NB4 (cell line): Measurements from ENCODE around the gene KLHL3.

ENCODE experiments used
- DNase-seq: peaks from one replicate; pipeline ENCODE4 v3.0.0; 2010; ENCODE audit warnings: low read depth
- H3K4me3 ChIP-seq: one replicate; pipeline ENCODE4 v1.5.1; 2011; ENCODE audit warnings: mild to moderate bottlenecking, low read depth, low read length, moderate library complexity
- MYC ChIP-seq: IDR thresholded peaks from 2 replicates; pipeline ENCODE4 v1.6.1; 2011; ENCODE audit warnings: low read depth, low read length
- POLR2A ChIP-seq: IDR thresholded peaks from 2 replicates; pipeline ENCODE4 v1.6.1; 2011; ENCODE audit warnings: mild to moderate bottlenecking; ENCODE audit not compliant: insufficient read length; ENCODE audit errors: extremely low read depth
- TF ChIP-seq, protein P1 (sequence below): IDR thresholded peaks from one replicate; pipeline ENCODE4 v1.5.1; 2012; ENCODE audit warnings: low read depth, low read length
- TF ChIP-seq, protein P2 (sequence below): IDR thresholded peaks from 2 replicates; pipeline ENCODE4 v1.6.1; 2011; ENCODE audit warnings: low read depth, low read length

The KLHL3 gene

DNA sequence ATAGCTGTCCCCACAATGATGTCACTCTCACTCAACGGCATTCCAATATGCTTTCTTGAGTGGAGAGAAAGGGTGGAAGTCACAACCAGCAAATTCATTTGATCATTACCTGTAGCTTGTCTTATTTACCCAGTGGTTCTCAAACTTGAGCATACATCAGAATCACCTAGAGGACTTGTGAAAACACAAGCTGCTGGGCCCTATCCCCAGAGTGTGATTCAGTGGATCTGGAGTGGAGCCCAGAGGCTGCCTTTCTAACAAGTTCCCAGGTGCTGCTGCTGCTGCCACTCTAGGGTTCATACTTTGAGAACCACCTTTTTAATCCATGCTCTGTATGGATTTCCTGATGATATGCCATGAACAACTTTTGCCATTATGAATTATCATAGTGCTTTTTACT lies 94.7 kb downstream of the KLHL3 start:
- DNase-seq, result no peak
- TF ChIP-seq MYC (no peak), POLR2A (no peak)
- TF ChIP-seq, protein P1, sequence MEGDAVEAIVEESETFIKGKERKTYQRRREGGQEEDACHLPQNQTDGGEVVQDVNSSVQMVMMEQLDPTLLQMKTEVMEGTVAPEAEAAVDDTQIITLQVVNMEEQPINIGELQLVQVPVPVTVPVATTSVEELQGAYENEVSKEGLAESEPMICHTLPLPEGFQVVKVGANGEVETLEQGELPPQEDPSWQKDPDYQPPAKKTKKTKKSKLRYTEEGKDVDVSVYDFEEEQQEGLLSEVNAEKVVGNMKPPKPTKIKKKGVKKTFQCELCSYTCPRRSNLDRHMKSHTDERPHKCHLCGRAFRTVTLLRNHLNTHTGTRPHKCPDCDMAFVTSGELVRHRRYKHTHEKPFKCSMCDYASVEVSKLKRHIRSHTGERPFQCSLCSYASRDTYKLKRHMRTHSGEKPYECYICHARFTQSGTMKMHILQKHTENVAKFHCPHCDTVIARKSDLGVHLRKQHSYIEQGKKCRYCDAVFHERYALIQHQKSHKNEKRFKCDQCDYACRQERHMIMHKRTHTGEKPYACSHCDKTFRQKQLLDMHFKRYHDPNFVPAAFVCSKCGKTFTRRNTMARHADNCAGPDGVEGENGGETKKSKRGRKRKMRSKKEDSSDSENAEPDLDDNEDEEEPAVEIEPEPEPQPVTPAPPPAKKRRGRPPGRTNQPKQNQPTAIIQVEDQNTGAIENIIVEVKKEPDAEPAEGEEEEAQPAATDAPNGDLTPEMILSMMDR, result no peak
- TF ChIP-seq, protein P2, sequence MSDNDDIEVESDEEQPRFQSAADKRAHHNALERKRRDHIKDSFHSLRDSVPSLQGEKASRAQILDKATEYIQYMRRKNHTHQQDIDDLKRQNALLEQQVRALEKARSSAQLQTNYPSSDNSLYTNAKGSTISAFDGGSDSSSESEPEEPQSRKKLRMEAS, result no peak
- no peak overlapping the region for H3K4me3 ChIP-seq

DNA sequence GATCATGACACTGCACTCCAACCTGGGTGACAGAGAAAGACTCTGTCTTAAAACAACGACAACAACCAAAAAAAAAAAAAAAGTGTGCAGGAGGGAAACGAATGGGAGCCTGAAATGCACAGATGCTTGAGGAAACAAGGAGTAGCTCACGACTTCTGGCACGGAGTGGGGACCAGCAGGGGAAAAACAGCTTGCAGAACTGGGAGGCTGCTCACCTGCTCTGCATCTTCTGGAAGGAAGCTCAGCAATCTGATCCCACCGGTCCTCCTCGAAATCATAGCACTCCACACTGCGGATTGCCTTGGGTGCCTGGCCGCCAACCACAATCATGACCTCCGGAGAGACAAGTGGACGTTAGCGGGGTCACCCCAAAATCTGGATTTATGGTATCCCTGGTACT lies 96.2 kb downstream of the KLHL3 start:
- H3K4me3 ChIP-seq, result no peak overlapping the region
- DNase-seq, result no peak
- TF ChIP-seq MYC (no peak), POLR2A (no peak)
- TF ChIP-seq, protein P1, result no peak
- TF ChIP-seq, protein P2, result no peak

DNA sequence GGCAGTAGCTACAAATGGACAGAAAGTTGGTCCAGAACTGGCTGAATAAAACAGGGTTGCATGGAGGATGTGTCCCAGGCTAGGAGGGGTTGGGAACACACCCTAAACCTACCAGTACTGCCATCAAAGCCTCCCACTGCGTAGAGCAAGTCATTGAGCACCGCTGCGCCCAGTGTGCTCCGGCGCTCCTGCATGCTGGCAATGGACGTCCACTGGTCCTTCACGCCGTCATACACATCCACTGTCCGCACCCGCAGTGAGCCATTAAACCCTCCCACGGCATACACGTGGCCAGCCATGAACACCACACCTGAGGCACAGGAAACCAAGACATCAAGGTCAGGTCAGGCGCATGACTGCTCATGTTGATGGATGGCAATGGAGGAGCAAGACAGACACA lies 97.0 kb downstream of the KLHL3 start:
- TF ChIP-seq, protein P1, result no peak
- no peak for TF ChIP-seq POLR2A
- no peak for TF ChIP-seq MYC
- no peak overlapping the region for H3K4me3 ChIP-seq
- no peak for DNase-seq

DNA sequence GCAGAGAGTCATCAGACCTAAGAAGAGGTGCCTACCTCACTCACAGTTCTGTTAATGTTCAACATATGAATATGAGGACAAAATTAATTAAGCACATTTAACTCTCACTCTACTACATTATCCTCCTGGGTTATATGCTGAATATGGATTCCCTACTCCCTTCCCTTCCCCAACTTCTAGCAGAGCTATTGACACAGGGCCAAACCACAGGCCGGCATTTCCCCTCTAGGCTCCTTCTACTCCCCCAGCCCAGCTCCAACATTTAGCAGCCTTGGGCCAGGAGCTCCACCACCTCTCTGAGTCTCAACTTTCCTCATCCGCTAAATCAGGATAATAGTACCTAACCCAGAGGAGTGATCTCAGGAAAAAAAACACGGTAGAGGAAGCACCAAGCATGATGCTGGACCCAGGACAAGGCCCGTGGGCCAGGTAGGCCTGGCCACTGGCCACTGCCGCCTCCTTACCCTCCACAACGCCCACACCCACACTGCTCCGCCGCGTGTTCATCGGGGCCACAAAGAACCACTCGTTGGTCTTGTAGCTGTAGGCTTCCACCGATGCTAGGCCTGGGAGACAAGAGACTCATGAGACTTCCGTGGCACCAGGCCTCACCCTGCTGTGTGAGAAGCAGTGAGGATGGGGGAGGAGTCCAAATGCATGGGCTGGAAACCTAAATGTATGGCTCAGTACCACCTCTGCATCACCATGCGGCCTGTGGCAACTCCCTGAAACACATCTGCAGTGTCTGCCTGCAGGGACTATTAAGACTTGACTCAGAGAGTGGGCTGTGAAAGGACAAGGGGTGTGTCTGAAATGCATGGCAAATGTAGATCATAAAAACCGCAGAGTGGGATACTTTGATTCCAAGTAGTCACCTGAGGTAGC lies 98.8 kb downstream of the KLHL3 start:
- H3K4me3 ChIP-seq, result no peak overlapping the region
- DNase-seq, result no peak
- TF ChIP-seq MYC (no peak), POLR2A (no peak)
- TF ChIP-seq, protein P2, result no peak
- TF ChIP-seq, protein P1, result no peak

DNA sequence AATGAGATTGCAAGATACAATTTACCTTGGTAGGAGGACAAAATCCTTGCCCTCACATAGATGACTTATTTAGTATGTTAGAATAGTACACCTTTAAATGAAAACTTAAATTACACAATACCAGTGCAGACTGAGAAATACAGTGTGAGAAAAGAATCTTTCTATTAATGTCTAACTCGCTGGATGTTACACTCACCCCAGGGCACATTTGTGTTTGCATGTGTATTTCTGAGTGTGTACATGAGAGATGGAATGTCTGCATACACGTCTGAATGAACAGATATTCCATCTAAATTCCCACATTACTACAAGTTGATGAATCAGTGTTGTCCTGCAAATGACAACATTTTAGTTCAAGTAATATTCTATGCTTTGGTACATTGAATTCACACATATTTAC lies 99.8 kb downstream of the KLHL3 start:
- TF ChIP-seq, protein P1, result no peak
- TF ChIP-seq, protein P2, result no peak
- no peak for TF ChIP-seq POLR2A
- no peak for TF ChIP-seq MYC
- DNase-seq, result no peak
- H3K4me3 ChIP-seq, result no peak overlapping the region
